Measurements from ENCODE around the gene P2RY2.
"Not testable (repeated sequence)": the region's sequence is repeated elsewhere in the genome, so short reads cannot be mapped to it uniquely, and the experiment has no call there.

Gene P2RY2

GRCh38 chr11:73266646-73267020 lies 48.6 kb downstream of the P2RY2 start:
- DNase-seq (ENCODE audit: low read depth in 2 of 2), result no peak

- DNase-seq (ENCODE audit: low read depth in 2 of 2), result no peak
Observed at GRCh38 chr11:73267122-73267846, 49.2 kb downstream of the P2RY2 start.

- DNase-seq (ENCODE audit: low read depth in 2 of 2), result no peak
Observed at GRCh38 chr11:73267906-73268540, 49.9 kb downstream of the P2RY2 start.

GRCh38 chr11:73268671-73269271 lies 50.7 kb downstream of the P2RY2 start:
- DNase-seq (ENCODE audit: low read depth in 2 of 2), result no peak

- no peak for DNase-seq (ENCODE audit: low read depth in 2 of 2)
Observed at GRCh38 chr11:73269459-73270015, 51.5 kb downstream of the P2RY2 start.

- DNase-seq (ENCODE audit: low read depth in 2 of 2), result no peak
Observed at GRCh38 chr11:73270016-73270854, 52.2 kb downstream of the P2RY2 start.

GRCh38 chr11:73270855-73271477 lies 52.9 kb downstream of the P2RY2 start:
- DNase-seq (ENCODE audit: low read depth in 2 of 2), result no peak

- DNase-seq (ENCODE audit: low read depth in 2 of 2), result not testable (repeated sequence)
Observed at GRCh38 chr11:73271478-73271865, 53.4 kb downstream of the P2RY2 start.

GRCh38 chr11:73271936-73272679 lies 54.0 kb downstream of the P2RY2 start, which contains the start of gene P2RY6:
TSS of gene P2RY6 (plus strand) at chr11:73272338. CDS start at chr11:73296519, 24,181 bp downstream.
- no peak for DNase-seq (ENCODE audit: low read depth in 2 of 2)

GRCh38 chr11:73272680-73273038 lies 54.6 kb downstream of the P2RY2 start:
- DNase-seq (ENCODE audit: low read depth in 2 of 2), result no peak

GRCh38 chr11:73273222-73273895 lies 55.3 kb downstream of the P2RY2 start:
- DNase-seq (ENCODE audit: low read depth in 2 of 2), result no peak

- not testable (repeated sequence) for DNase-seq (ENCODE audit: low read depth in 2 of 2)
Observed at GRCh38 chr11:73274191-73274590, 56.1 kb downstream of the P2RY2 start.

- no peak for DNase-seq (ENCODE audit: low read depth in 2 of 2)
Observed at GRCh38 chr11:73274722-73275380, 56.8 kb downstream of the P2RY2 start.

- DNase-seq (ENCODE audit: low read depth in 2 of 2), result no peak
Observed at GRCh38 chr11:73275381-73275750, 57.3 kb downstream of the P2RY2 start.

- DNase-seq (ENCODE audit: low read depth in 2 of 2), result no peak
Observed at GRCh38 chr11:73277467-73277866, 59.4 kb downstream of the P2RY2 start.

GRCh38 chr11:73280626-73281025 lies 62.5 kb downstream of the P2RY2 start:
- DNase-seq (ENCODE audit: low read depth in 2 of 2), result no peak

- no peak for DNase-seq (ENCODE audit: low read depth in 2 of 2)
Observed at GRCh38 chr11:73281201-73281741, 63.2 kb downstream of the P2RY2 start.

GRCh38 chr11:73281796-73282660 lies 63.9 kb downstream of the P2RY2 start:
- DNase-seq (ENCODE audit: low read depth in 2 of 2), result no peak
